GM06990 (cell line): ENCODE measurements around the gene MTHFSD.

ENCODE experiments used
- DNase-seq: peaks from one replicate; pipeline ENCODE4 v3.0.0-alpha.2; 2011; ENCODE audit not compliant: insufficient read length; ENCODE audit errors: extremely low read depth
- H3K27me3 ChIP-seq: replicated peaks from 2 replicates; pipeline ENCODE4 v1.6.0; 2011; ENCODE audit warnings: low read length; ENCODE audit not compliant: control insufficient read depth, insufficient read depth
- H3K36me3 ChIP-seq: 2 replicates; pipeline ENCODE4 v1.5.1; 2011; ENCODE audit warnings: low read length; ENCODE audit not compliant: control insufficient read depth, insufficient read depth
- H3K4me3 ChIP-seq: replicated peaks from 2 replicates; pipeline ENCODE4 v1.5.1; 2011; ENCODE audit warnings: low read depth, mild to moderate bottlenecking, control low read depth, low read length
- TF ChIP-seq, protein P1 (sequence below): IDR thresholded peaks from 2 replicates; pipeline ENCODE4 v1.5.1; 2011; ENCODE audit warnings: low read length, control low read depth, mild to moderate bottlenecking, inconsistent platforms; ENCODE audit not compliant: insufficient read depth, poor library complexity, severe bottlenecking

Gene MTHFSD

GRCh38 chr16:86496929-86497461, 58.0 kb downstream of the MTHFSD start:
- peaks cover 2% of the 10 kb centered on the region for H3K27me3 ChIP-seq
- no peaks in the 10 kb centered on the region for H3K36me3 ChIP-seq
- H3K4me3 ChIP-seq, result no peak overlapping the region
- TF ChIP-seq, protein P1, sequence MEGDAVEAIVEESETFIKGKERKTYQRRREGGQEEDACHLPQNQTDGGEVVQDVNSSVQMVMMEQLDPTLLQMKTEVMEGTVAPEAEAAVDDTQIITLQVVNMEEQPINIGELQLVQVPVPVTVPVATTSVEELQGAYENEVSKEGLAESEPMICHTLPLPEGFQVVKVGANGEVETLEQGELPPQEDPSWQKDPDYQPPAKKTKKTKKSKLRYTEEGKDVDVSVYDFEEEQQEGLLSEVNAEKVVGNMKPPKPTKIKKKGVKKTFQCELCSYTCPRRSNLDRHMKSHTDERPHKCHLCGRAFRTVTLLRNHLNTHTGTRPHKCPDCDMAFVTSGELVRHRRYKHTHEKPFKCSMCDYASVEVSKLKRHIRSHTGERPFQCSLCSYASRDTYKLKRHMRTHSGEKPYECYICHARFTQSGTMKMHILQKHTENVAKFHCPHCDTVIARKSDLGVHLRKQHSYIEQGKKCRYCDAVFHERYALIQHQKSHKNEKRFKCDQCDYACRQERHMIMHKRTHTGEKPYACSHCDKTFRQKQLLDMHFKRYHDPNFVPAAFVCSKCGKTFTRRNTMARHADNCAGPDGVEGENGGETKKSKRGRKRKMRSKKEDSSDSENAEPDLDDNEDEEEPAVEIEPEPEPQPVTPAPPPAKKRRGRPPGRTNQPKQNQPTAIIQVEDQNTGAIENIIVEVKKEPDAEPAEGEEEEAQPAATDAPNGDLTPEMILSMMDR, result no peak
- no peak for DNase-seq

DNA sequence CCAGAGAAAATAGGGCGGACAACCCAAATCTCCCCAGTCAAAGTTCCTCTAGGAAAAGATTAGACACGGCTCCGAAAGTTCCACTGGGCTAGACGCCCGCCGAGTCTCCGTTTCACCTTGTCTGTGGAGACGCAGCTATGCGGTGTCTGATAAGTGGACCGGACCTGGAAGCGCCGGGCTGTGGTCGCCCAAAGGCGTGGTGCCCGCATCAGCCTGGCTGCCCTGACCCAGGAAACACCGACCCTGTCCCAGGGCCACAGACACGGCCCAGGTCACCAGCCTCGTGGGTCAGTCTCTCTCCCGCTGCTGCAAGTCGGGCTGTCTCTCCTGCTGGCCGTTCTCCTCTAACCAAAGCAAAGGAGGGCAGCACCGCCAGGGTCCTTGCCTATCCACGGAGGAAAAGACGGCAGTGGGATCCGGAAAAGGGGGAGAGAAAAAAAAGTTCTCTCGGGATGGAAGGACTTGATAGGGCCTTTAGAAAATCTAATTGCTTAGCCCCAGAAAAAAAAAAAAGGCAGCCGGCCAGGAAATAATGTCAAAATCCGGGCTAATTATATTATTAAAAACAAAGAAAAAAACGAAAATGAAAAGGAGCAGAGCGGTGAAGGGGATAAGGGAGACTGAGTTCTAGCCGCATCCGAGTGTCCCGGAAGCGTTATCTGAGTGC, 58.6 kb downstream of the MTHFSD start:
- H3K36me3 ChIP-seq, result no peaks in the 10 kb centered on the region
- no peaks in the 10 kb centered on the region; the same call in 1 of the 2 replicates for H3K27me3 ChIP-seq
- TF ChIP-seq, protein P1, result no peak
- no peak overlapping the region for H3K4me3 ChIP-seq
- DNase-seq, result no peak

GRCh38 chr16:86495756-86496261, 59.2 kb downstream of the MTHFSD start:
- no peaks in the 10 kb centered on the region; the same call in 1 of the 2 replicates for H3K27me3 ChIP-seq
- TF ChIP-seq, protein P1, result no peak
- no peaks in the 10 kb centered on the region for H3K36me3 ChIP-seq
- H3K4me3 ChIP-seq, result no peak overlapping the region
- no peak for DNase-seq

DNA sequence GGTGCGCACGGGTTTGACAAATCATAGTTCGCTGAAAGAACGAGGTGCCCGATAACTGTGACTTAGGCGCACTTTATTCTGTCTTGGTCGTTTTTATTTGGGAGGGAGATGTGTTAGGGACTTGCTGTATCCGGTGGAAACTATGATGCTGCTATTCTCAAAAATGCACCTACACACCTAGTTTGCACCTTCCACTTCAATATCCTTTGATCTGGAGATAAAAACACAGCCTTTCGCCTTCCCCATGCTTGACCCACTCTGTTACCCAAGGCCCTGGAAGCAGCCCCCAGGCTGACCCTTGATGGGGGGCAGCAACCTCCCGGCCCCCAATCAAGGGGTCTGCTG, 59.7 kb downstream of the MTHFSD start:
- no peak for DNase-seq
- H3K36me3 ChIP-seq, result no peaks in the 10 kb centered on the region
- H3K4me3 ChIP-seq, result no peak overlapping the region
- TF ChIP-seq, protein P1, result no peak
- H3K27me3 ChIP-seq, result no peaks in the 10 kb centered on the region; the same call in 1 of the 2 replicates

DNA sequence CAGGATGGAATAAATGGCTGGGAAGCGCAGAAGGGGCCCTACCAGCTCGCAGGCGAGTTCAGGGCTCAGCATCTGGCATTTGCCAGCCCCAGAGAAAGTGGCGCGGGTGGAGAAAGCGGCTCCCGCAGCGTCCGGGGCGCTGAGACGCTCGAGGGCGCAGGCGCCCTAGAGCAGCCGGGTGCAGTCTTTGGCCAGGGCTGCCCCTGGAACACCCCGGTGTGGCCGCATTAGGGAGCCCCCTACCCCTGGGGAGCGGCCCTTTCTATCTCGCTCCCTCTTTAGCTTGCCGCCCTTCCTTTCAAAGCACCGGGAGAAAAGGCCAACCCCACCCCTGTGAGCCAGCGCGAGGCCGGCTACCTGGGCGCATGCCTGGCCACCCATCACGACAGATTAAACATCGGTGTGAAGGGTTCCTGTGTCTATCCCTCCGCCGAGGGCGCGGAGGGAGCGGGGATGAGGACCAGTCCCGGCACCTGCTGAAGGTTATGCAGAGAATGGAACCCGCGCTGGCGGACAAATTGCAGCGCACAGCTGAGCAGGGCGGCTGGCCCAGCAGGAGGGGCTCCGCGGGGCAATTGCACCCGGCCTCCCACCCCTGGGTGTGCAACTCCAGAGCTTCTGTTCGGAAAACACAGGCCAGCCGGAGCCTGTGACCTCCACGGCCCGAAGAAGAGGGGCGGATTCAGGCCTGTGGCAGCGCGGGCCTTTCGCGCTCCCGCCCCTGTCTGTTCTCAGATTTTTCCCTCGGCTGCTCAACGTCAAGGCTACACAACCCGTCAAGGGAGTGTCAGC, 60.3 kb downstream of the MTHFSD start:
- TF ChIP-seq, protein P1, result no peak
- Histone ChIP-seq H3K27me3 (no peaks in the 10 kb centered on the region; the same call in 1 of the 2 replicates), H3K4me3 (no peak overlapping the region), H3K36me3 (no peaks in the 10 kb centered on the region)
- DNase-seq, result no peak
